ENCODE data around the gene ILKAP. TPM values are rescaled to one million over a fixed set of nuclear protein-coding genes. Genes with fewer than 3 reads are reported as not detected.

Gene ILKAP
- total RNA-seq, 1 experiment from 2014 or later = 41.5 TPM

DNA sequence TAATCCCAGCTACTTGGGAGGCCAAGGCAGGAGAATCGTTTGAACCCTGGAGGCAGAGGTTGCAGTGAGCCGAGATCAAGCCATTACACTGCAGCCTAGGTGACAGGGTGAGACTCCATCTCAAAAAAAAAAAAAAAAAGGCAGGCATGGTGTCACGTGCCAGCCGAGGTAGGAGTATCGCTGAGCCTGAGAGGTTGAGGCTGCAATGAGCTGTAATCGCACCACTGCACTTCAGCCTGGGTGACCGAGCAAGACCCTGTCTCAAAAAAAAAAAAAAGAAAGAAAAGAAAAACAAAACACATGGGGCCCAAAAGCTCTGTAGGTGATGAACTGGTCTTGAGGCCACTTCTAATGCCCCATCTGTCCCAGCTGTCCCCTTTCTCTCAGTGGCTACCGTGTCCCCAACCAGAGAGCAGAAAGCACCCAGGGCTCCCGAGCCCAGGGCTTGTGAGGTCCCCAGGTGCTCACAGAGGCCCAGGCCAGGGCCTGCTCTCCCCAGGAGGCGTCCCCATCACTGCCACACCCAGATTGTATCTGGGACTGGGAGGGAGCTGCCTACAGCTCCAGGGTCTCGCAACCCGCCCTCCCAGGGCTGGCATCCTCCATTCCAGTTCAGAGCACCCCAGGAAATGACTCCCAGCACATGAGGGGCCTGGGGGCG lies 56.5 kb downstream of the ILKAP start:
- H3K4me3 Mint-ChIP-seq = no peak overlapping the region
- H3K4me1 ChIP-seq (ENCODE audit: insufficient read depth, low read length) = no peaks in the 10 kb centered on the region
- no peaks in the 10 kb centered on the region for H3K23me2 ChIP-seq (ENCODE audit: insufficient read length, low read depth, low read length, poor library complexity, severe bottlenecking)
- no peak overlapping the region for H2BK15ac ChIP-seq (ENCODE audit: low read depth, low read length)
- no peak overlapping the region for H3T11ph ChIP-seq (ENCODE audit: low read length)
- no peak overlapping the region for H4K91ac ChIP-seq (ENCODE audit: insufficient read length, low read depth, low read length)
- H3K23ac ChIP-seq (ENCODE audit: insufficient read length, low read depth, low read length) = no peak overlapping the region
- H3K79me2 ChIP-seq (ENCODE audit: insufficient read depth, low read length) = no peaks in the 10 kb centered on the region
- no peak for DNase-seq
- no CpG with 5 or more reads among the region's 13 CpGs for WGBS (ENCODE audit: extremely low coverage, insufficient read length, low lambda C conversion rate)
- no peaks in the 10 kb centered on the region for H3K27me3 ChIP-seq (ENCODE audit: insufficient read depth, low read length)
- H2BK120ac ChIP-seq (ENCODE audit: low read depth, low read length, poor library complexity, severe bottlenecking) = no peak overlapping the region
- no peak overlapping the region for H3K18ac ChIP-seq (ENCODE audit: insufficient read length, low read depth, low read length)
- H2BK20ac ChIP-seq (ENCODE audit: low read depth, low read length, poor library complexity, severe bottlenecking) = no peak overlapping the region
- H3K56ac ChIP-seq (ENCODE audit: insufficient read length, low read depth, low read length) = no peak overlapping the region
- H2AK5ac ChIP-seq (ENCODE audit: insufficient read length, low read length) = no peak overlapping the region
- no peaks in the 10 kb centered on the region for H4K20me1 ChIP-seq (ENCODE audit: control insufficient read depth, insufficient read depth, insufficient read length)
- no peak overlapping the region for H4K8ac ChIP-seq (replicated peaks; ENCODE audit: insufficient read length, low read depth, low read length)
- H3K14ac ChIP-seq (ENCODE audit: insufficient read depth, low read length) = no peak overlapping the region
- H3K36me3 Mint-ChIP-seq (ENCODE audit: insufficient read depth in 1 of 3, low read depth in 3 of 3) = no peaks in the 10 kb centered on the region
- no peaks in the 10 kb centered on the region for H3K9me3 Mint-ChIP-seq
- no peaks in the 10 kb centered on the region for H3K9me3 ChIP-seq (ENCODE audit: control insufficient read depth, low read depth, low read length)
- no peak overlapping the region for H4K5ac ChIP-seq (ENCODE audit: insufficient read length, low read depth, low read length)
- no peak overlapping the region for H3K27ac ChIP-seq (ENCODE audit: insufficient read length, low read depth, low read length)
- TF ChIP-seq, protein P1, sequence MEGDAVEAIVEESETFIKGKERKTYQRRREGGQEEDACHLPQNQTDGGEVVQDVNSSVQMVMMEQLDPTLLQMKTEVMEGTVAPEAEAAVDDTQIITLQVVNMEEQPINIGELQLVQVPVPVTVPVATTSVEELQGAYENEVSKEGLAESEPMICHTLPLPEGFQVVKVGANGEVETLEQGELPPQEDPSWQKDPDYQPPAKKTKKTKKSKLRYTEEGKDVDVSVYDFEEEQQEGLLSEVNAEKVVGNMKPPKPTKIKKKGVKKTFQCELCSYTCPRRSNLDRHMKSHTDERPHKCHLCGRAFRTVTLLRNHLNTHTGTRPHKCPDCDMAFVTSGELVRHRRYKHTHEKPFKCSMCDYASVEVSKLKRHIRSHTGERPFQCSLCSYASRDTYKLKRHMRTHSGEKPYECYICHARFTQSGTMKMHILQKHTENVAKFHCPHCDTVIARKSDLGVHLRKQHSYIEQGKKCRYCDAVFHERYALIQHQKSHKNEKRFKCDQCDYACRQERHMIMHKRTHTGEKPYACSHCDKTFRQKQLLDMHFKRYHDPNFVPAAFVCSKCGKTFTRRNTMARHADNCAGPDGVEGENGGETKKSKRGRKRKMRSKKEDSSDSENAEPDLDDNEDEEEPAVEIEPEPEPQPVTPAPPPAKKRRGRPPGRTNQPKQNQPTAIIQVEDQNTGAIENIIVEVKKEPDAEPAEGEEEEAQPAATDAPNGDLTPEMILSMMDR (conservative IDR thresholded peaks at IDR 0.05) = no peak
- peaks cover 4 to 6% of the 10 kb centered on the region in 2 experiments for H3K4me1 Mint-ChIP-seq
- no peak overlapping the region for H3K4ac ChIP-seq (ENCODE audit: low read depth, low read length)
- no peak overlapping the region for H3K9ac ChIP-seq (ENCODE audit: extremely low read depth, insufficient read length, low read length)
- no peak overlapping the region for H3K4me2 ChIP-seq (ENCODE audit: insufficient read depth, insufficient read length, low read length)
- no peaks in the 10 kb centered on the region for H3K79me1 ChIP-seq (ENCODE audit: insufficient read depth, low read depth, low read length, poor library complexity, severe bottlenecking)
- no peak overlapping the region for H2AFZ ChIP-seq (ENCODE audit: low read length)
- no peak overlapping the region for H2BK5ac ChIP-seq (ENCODE audit: insufficient read length, low read length)
- no peaks in the 10 kb centered on the region for H3K27me3 Mint-ChIP-seq (ENCODE audit: low read depth)
- H3K27ac Mint-ChIP-seq = no peak overlapping the region; a peak in 1 of 7 replicates
- H2BK12ac ChIP-seq (ENCODE audit: insufficient read length, low read depth, low read length) = no peak overlapping the region

Measured in H9 (cell line).